DMS153 treated with DMSO at 0.1 percent for 48 hours (cell line): ENCODE measurements around the gene LIMK1.

Experiments used
- DNase-seq: peaks from one replicate; lab custom pipeline; 2025; ENCODE audit not compliant: unreplicated experiment; lab: John Stamatoyannopoulos, UW

Gene LIMK1

GRCh38 chr7:74082770-74083116 is 861 bp upstream of the LIMK1 start:
- no peak for DNase-seq

- no peak for DNase-seq
These were observed 521 bp downstream of the LIMK1 start for GRCh38 chr7:74083928-74084721.

DNA sequence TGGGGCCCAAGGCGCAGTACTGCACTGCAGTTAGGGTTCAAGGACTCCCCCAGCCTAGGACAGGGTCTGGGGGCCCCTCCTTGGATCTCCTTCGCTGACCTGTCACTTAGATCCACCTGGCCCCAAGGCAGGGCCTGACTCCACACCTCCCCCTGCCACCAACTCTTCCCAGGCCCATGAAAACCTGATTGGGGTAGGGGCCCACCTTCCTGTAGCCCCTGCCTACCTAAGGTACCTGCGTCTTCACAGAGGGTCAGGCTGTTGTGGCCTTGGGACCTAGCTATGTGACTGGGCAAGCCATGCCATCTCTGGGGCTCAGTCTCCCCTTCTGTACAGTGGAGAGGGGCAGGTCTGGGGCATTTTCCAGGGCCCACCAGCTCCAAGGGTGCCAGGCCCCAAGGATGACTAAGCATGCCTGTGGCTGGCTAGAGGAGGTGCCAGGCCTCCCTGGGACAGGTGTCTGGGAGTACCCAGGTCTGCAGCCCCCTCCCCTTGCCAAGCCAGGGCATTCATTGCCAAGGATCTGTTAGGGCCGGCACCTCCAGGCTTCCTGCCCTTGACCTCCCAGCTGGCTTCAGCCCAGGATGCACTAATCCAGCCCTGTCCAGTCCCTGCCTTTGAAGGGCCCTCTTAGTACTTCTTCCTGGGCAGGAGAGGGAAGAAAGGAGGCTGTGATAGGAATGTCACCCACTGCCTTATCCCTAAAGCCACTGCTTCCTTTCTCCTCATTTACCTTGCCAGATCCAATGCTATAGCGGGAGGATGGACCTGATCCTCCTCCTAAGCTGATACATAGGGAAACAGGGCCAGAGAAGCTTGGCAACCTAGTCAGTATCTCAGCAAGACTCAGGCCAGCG is 1.3 kb downstream of the LIMK1 start:
- no peak for DNase-seq

DNA sequence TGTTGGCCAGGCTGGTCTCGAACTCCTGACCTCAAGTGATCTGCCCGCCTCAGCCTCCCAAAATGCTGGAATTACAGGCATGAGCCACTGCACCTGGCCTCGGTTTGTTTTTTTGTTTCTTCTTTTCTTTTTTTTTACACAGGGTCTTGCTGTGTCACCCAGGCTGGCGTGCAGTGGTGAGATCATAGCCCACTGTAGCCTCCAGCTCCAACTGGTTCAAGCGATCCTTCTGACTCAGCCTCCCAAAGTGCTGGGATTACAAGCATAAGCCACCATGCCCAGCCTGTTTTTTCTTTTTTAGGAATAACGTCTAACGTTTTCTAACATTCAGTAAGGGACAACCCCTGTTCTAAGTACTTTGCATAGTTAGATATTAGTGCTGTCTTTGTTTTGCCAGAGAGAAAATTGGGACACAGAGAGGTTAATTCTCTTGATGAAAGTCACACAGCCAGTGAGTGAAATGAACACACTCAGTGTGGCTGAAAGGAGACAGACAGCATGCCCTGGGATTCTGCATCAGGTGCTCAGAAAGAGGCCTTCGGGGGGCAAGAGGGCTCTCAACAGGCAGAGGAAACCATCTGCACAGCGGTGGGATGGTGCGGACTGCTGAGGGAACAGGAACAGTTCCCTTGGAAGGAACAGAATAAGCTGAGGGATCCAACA is 4.3 kb downstream of the LIMK1 start:
- DNase-seq, result no peak

- no peak for DNase-seq
These were observed 8.8 kb downstream of the LIMK1 start for GRCh38 chr7:74092321-74092963.

GRCh38 chr7:74092964-74093471 is 9.4 kb downstream of the LIMK1 start:
- DNase-seq, result no peak

GRCh38 chr7:74093671-74094223 is 10.1 kb downstream of the LIMK1 start:
- no peak for DNase-seq

DNA sequence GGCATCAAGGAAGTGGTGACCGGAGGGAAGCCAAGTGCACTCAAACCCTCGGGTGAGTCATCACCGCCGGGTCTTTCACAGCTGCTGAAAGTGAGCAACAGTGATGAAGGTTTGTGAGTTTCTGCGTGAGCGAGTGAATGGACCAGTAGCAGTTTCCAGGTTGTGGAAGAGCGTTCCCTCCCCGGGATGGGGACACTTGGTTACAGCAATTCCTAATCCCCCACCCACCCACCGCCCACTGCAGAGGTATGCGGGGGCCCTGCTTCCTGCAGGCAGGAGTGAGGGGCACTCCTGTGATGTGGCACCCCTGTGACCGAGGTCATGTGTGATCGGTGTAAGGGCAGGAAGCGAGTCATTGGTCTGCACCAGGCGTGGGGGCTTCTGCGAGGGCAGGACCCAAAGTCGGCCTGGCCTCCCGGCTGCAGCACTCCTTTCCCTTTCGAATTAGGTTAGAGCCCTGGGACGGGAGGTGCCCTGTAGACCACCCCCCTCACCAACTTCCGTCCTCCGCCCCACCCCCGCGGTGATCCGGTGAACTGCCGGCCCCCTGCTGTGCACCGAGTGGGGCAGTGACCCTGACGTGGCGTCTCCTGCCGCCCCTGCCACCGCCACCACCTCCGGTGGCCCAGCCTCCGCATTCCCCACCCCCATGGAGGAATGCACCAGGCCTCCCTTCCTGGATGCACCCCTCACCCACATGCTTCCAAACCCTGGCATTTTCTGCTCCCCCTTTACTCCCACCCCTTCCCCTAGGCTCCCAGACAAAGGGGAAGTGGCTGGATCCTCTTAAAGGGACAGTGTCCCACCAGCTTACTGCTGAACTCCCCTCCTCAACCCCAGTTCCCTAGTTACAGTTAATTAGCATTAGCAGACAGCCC is 10.9 kb downstream of the LIMK1 start:
- peak; percentile 6 for DNase-seq

- DNase-seq, result no peak
These were observed 11.5 kb downstream of the LIMK1 start for GRCh38 chr7:74095135-74095534.

- no peak for DNase-seq
These were observed 14.5 kb downstream of the LIMK1 start for GRCh38 chr7:74097937-74098614.

- DNase-seq, result no peak
These were observed 15.4 kb downstream of the LIMK1 start for GRCh38 chr7:74099031-74099430.

GRCh38 chr7:74101061-74101681 is 17.6 kb downstream of the LIMK1 start:
- no peak for DNase-seq

GRCh38 chr7:74103219-74103772 is 19.7 kb downstream of the LIMK1 start:
- no peak for DNase-seq

- no peak for DNase-seq
These were observed 21.1 kb downstream of the LIMK1 start for GRCh38 chr7:74104702-74105101.

- no peak for DNase-seq
These were observed 22.4 kb downstream of the LIMK1 start for GRCh38 chr7:74105992-74106391.

DNA sequence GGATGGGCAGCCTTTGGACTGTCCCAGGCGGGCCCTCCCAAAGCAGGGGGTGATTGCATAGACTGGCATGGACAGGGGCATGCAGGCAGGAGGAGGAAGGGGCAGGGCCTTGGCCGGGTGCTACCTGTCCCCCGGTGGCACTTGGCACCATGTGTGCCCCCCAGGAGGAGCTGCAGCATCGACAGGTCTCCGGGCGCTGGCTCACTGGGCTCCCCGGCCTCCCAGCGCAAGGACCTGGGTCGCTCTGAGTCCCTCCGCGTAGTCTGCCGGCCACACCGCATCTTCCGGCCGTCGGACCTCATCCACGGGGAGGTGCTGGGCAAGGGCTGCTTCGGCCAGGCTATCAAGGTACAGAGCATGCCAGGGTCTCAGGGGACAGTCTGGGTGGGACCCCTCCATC is 23.2 kb downstream of the LIMK1 start:
- DNase-seq, result no peak

DNA sequence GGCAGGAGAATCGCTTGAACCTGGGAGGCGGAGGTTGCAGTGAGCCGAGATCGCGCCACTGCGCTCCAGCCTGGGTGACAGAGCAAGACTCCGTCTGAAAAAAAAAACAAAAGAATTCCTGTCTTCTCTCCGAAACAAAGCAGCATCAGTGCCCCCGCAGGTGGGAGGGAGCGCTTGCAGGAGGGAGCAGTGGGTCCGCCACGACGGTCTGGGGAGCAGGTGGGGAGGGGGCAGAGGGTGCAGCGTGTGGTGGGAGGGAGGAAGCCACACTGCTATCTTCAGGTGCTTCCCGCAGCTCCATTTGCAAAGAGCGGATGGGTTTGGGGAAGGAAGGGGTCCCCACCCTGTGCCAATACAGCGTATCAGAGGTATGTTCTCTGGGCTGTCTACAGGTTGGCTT is 31.7 kb downstream of the LIMK1 start:
- DNase-seq, result no peak

GRCh38 chr7:74116356-74116755 is 32.8 kb downstream of the LIMK1 start:
- DNase-seq, result no peak

DNA sequence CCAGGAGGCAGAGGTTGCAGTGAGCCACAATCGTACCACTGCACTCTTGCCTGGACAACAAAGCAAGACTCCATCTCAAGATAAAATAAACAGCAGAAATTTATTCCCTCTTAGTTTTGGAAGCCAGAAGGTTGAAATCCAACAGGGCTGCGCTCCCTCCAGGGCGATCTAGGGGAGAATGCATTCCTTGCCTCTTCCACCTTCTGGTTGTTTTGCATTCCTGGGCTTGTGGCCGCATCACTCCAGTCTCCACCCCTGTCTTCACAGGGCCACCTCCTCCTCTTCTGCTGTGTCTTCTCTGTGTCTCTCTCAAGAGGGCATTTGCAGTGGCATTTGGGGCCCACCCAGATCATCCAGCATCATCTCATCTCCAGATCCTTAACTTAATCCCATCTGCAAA is 36.2 kb downstream of the LIMK1 start:
- no peak for DNase-seq
